Neural cell (in vitro differentiated cells): ENCODE results near the gene GABBR2. TPM values are rescaled to one million over a fixed set of nuclear protein-coding genes. Genes with fewer than 3 reads are reported as not detected.

ENCODE experiments used
- H2AFZ ChIP-seq: fragments of 200-600, 300-800 bp; sonication (generic), shearing (Covaris generic); 2 replicates; pipeline ENCODE4 v1.6.0; 2014; ENCODE audit warnings: low read depth, mild to moderate bottlenecking, antibody characterized with exemption, low read length, moderate library complexity
- H3F3A ChIP-seq: fragments of 200-600 bp; shearing (Covaris generic); 2 replicates; pipeline ENCODE4 v1.6.1; 2016; ENCODE audit warnings: mild to moderate bottlenecking, moderate library complexity, mixed read lengths, antibody characterized with exemption, low read length; ENCODE audit not compliant: insufficient read depth, poor library complexity, severe bottlenecking
- H3K27ac ChIP-seq: fragments of 200-600, 300-800 bp; sonication (generic), shearing (Covaris generic); 2 replicates; pipeline ENCODE4 v1.5.1; 2014; ENCODE audit warnings: mild to moderate bottlenecking, low read length, moderate library complexity
- H3K27me3 ChIP-seq: fragments of 300-800, 200-600 bp; sonication (generic), shearing (Covaris generic); 2 replicates; pipeline ENCODE4 v1.6.0; 2014; ENCODE audit warnings: mild to moderate bottlenecking, low read depth, low read length, moderate library complexity; ENCODE audit not compliant: insufficient read depth
- H3K36me3 ChIP-seq: fragments of 300-800, 200-600 bp; sonication (generic), shearing (Covaris generic); 2 replicates; pipeline ENCODE4 v1.5.1; 2014; ENCODE audit warnings: mild to moderate bottlenecking, antibody characterized with exemption, low read length, moderate library complexity; ENCODE audit not compliant: insufficient read depth
- H3K4me2 ChIP-seq: fragments of 300-800, 200-600 bp; sonication (generic), shearing (Covaris generic); 2 replicates; pipeline ENCODE4 v1.6.0; 2014; ENCODE audit warnings: mild to moderate bottlenecking, low read length
- H3K4me3 ChIP-seq: fragments of 300-800, 200-600 bp; sonication (generic), shearing (Covaris generic); 2 replicates; pipeline ENCODE4 v1.5.1; 2014; ENCODE audit warnings: mild to moderate bottlenecking, low read length, moderate library complexity
- H3K79me2 ChIP-seq: fragments of 200-600 bp; shearing (Covaris generic); replicated peaks from 2 replicates; pipeline ENCODE4 v1.6.0; 2014; ENCODE audit warnings: mild to moderate bottlenecking, low read length, moderate library complexity; ENCODE audit not compliant: insufficient read depth
- H3K9ac ChIP-seq: fragments of 300-800, 200-600 bp; sonication (generic), shearing (Covaris generic); 2 replicates; pipeline ENCODE4 v1.6.1; 2016; ENCODE audit warnings: mild to moderate bottlenecking, low read length, mixed read lengths
- H3K9me2 ChIP-seq: fragments of 200-600 bp; shearing (Covaris generic); 2 replicates; pipeline ENCODE4 v1.6.1; 2016; ENCODE audit warnings: mild to moderate bottlenecking, low read length, mixed read lengths; ENCODE audit not compliant: insufficient read depth
- H3K9me3 ChIP-seq: fragments of 200-600, 300-800 bp; sonication (generic), shearing (Covaris generic); 2 replicates; pipeline ENCODE4 v1.6.1; 2016; ENCODE audit warnings: mild to moderate bottlenecking, mixed run types, low read length, moderate library complexity, mixed read lengths
- H4K20me1 ChIP-seq: fragments of 200-600 bp; shearing (Covaris generic); 2 replicates; pipeline ENCODE4 v1.6.1; 2016; ENCODE audit warnings: mild to moderate bottlenecking, mixed run types; ENCODE audit not compliant: insufficient read depth
- EP300 ChIP-seq: fragments of 450-650 bp; conservative IDR thresholded peaks from 2 replicates; pipeline ENCODE4 v1.6.1; 2014; ENCODE audit warnings: antibody characterized with exemption, mild to moderate bottlenecking, moderate library complexity; ENCODE audit not compliant: poor library complexity, severe bottlenecking
- EZH2 ChIP-seq: fragments of 200-600, 300-800 bp; shearing (Covaris generic), sonication (generic); IDR thresholded peaks from 2 replicates; pipeline ENCODE4 v1.6.1; 2014; ENCODE audit warnings: antibody characterized with exemption, low read length, borderline replicate concordance, mild to moderate bottlenecking; ENCODE audit not compliant: insufficient read depth, poor library complexity, severe bottlenecking
- MXI1 ChIP-seq: fragments of 450-650 bp; conservative IDR thresholded peaks from 2 replicates; pipeline ENCODE4 v1.6.1; 2014; ENCODE audit warnings: antibody characterized with exemption, mild to moderate bottlenecking; ENCODE audit not compliant: poor library complexity, severe bottlenecking
- POLR2AphosphoS5 ChIP-seq: IDR thresholded peaks from 2 replicates; pipeline ENCODE4 v1.6.1; 2012
- RAD21 ChIP-seq: fragments of 450-650 bp; conservative IDR thresholded peaks from 2 replicates; pipeline ENCODE4 v1.6.1; 2014; ENCODE audit warnings: antibody characterized with exemption, mild to moderate bottlenecking, moderate library complexity
- REST ChIP-seq: IDR thresholded peaks from 2 replicates; pipeline ENCODE4 v1.6.1; 2012; ENCODE audit warnings: borderline replicate concordance
- SMC3 ChIP-seq: fragments of 450-650 bp; conservative IDR thresholded peaks from 2 replicates; pipeline ENCODE4 v1.6.1; 2014; ENCODE audit warnings: antibody characterized with exemption, mild to moderate bottlenecking, moderate library complexity; ENCODE audit not compliant: poor library complexity
- TAF1 ChIP-seq: IDR thresholded peaks from 2 replicates; pipeline ENCODE4 v1.6.1; 2012; ENCODE audit warnings: low read depth
- polyA plus RNA-seq: library from polyadenylated mRNA; depleted of rRNA; stranded (reverse); fragments of >200 nt; gene quantifications from 2 replicates; pipeline ENCODE4 v1.2.3, GENCODE V29; 2014
- TF ChIP-seq, protein P1 (sequence below): fragments of 450-650 bp; IDR thresholded peaks from 2 replicates; pipeline ENCODE4 v1.5.1; 2014; ENCODE audit warnings: antibody characterized with exemption, mild to moderate bottlenecking, moderate library complexity; ENCODE audit not compliant: poor library complexity, severe bottlenecking

The GABBR2 gene
- polyA plus RNA-seq, 1 donor from 2014 or later: 7.1 TPM

GRCh38 chr9:98747476-98747875 lies 38.7 kb upstream of the GABBR2 start:
- no peaks in the 10 kb centered on the region for H3K9me3 ChIP-seq
- no peaks in the 10 kb centered on the region for H3K27me3 ChIP-seq
- H3K4me2 ChIP-seq: no peak overlapping the region
- no peaks in the 10 kb centered on the region for H3K9me2 ChIP-seq
- H3K79me2 ChIP-seq: no peaks in the 10 kb centered on the region
- H3F3A ChIP-seq: no peaks in the 10 kb centered on the region
- H3K27ac ChIP-seq: no peak overlapping the region
- no peak overlapping the region for H3K4me3 ChIP-seq
- H3K9ac ChIP-seq: no peak overlapping the region
- TF ChIP-seq REST: no peak
- TF ChIP-seq TAF1: no peak
- TF ChIP-seq RAD21: no peak
- no peak for TF ChIP-seq POLR2AphosphoS5
- TF ChIP-seq, protein P1, sequence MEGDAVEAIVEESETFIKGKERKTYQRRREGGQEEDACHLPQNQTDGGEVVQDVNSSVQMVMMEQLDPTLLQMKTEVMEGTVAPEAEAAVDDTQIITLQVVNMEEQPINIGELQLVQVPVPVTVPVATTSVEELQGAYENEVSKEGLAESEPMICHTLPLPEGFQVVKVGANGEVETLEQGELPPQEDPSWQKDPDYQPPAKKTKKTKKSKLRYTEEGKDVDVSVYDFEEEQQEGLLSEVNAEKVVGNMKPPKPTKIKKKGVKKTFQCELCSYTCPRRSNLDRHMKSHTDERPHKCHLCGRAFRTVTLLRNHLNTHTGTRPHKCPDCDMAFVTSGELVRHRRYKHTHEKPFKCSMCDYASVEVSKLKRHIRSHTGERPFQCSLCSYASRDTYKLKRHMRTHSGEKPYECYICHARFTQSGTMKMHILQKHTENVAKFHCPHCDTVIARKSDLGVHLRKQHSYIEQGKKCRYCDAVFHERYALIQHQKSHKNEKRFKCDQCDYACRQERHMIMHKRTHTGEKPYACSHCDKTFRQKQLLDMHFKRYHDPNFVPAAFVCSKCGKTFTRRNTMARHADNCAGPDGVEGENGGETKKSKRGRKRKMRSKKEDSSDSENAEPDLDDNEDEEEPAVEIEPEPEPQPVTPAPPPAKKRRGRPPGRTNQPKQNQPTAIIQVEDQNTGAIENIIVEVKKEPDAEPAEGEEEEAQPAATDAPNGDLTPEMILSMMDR: no peak
- no peak for TF ChIP-seq MXI1
- no peak for TF ChIP-seq SMC3
- TF ChIP-seq EZH2: no peak
- TF ChIP-seq EP300: no peak
- H2AFZ ChIP-seq: no peak overlapping the region
- H3K36me3 ChIP-seq: no peaks in the 10 kb centered on the region
- H4K20me1 ChIP-seq: no peaks in the 10 kb centered on the region

GRCh38 chr9:98745470-98745869 lies 36.7 kb upstream of the GABBR2 start:
- no peaks in the 10 kb centered on the region for H3K9me2 ChIP-seq
- no peak overlapping the region for H3K4me2 ChIP-seq
- H2AFZ ChIP-seq: no peak overlapping the region
- no peaks in the 10 kb centered on the region for H3F3A ChIP-seq
- H3K4me3 ChIP-seq: no peak overlapping the region
- no peaks in the 10 kb centered on the region for H3K36me3 ChIP-seq
- no peak overlapping the region for H3K27ac ChIP-seq
- H3K9ac ChIP-seq: no peak overlapping the region
- no peaks in the 10 kb centered on the region for H4K20me1 ChIP-seq
- H3K79me2 ChIP-seq: no peaks in the 10 kb centered on the region
- H3K27me3 ChIP-seq: no peaks in the 10 kb centered on the region
- no peaks in the 10 kb centered on the region for H3K9me3 ChIP-seq
- no peak for TF ChIP-seq TAF1
- no peak for TF ChIP-seq MXI1
- no peak for TF ChIP-seq EP300
- TF ChIP-seq REST: no peak
- TF ChIP-seq RAD21: no peak
- TF ChIP-seq, protein P1: no peak
- TF ChIP-seq POLR2AphosphoS5: no peak
- no peak for TF ChIP-seq SMC3
- TF ChIP-seq EZH2: no peak
